ENCODE results near the gene ORAI2. TPM values are rescaled to one million over a fixed set of nuclear protein-coding genes. Genes with fewer than 3 reads are reported as not detected.
"Not testable (repeated sequence)": the region's sequence is repeated elsewhere in the genome, so short reads cannot be mapped to it uniquely, and the experiment has no call there.

Gene ORAI2
- total RNA-seq, 4 donors from 2014 or later, result 0.30 to 9.1 (median 5.1) TPM

DNA sequence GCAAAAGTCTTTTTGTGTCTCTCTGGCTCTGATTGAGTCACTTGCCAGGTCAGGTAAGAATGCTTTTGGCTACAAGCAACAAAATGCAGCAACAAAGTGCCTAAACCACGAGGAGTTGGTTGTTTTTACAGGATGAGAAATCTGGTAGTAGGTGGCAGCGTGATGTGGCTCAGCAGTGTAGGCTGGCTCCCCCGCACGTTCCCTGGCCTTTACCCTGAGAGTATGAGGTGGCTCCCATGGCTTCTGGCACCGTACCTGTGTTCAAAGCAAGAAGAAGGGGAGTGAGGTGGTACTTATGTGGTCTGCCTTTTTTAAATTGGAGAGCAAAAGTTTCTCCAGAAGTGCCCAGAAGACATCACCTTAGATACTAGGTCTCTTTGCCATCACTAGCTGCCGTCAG, 25.5 kb upstream of the ORAI2 start:
- intact Hi-C loops (cut with DNase I), result no loop called here
- Histone ChIP-seq H3K27ac (no peak overlapping the region), H3K27me3 (no peaks in the 10 kb centered on the region), H3K4me3 (no peak overlapping the region), H3K36me3 (peaks cover 9 to 100% (median 62%) of the 10 kb centered on the region in 3 donors), H3K4me1 (peaks cover 0 to 10% (median 0%) of the 10 kb centered on the region in 3 donors), H3K9me3 (no peaks in the 10 kb centered on the region)
- no peak for DNase-seq
- WGBS, 2 donors, result 71 to 77% methylated on average over 5 of the region's 6 CpGs
- no peak for TF ChIP-seq POLR2A (IDR thresholded peaks at IDR 0.05)
- TF ChIP-seq, protein P1, sequence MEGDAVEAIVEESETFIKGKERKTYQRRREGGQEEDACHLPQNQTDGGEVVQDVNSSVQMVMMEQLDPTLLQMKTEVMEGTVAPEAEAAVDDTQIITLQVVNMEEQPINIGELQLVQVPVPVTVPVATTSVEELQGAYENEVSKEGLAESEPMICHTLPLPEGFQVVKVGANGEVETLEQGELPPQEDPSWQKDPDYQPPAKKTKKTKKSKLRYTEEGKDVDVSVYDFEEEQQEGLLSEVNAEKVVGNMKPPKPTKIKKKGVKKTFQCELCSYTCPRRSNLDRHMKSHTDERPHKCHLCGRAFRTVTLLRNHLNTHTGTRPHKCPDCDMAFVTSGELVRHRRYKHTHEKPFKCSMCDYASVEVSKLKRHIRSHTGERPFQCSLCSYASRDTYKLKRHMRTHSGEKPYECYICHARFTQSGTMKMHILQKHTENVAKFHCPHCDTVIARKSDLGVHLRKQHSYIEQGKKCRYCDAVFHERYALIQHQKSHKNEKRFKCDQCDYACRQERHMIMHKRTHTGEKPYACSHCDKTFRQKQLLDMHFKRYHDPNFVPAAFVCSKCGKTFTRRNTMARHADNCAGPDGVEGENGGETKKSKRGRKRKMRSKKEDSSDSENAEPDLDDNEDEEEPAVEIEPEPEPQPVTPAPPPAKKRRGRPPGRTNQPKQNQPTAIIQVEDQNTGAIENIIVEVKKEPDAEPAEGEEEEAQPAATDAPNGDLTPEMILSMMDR (IDR thresholded peaks at IDR 0.05), result no peak

- H3K27ac ChIP-seq; DNase-seq; intact Hi-C loops (cut with DNase I); H3K27me3 ChIP-seq; H3K9me3 ChIP-seq; H3K4me3 ChIP-seq: not testable (repeated sequence)
- Histone ChIP-seq H3K4me1 (peaks cover 0 to 13% (median 0%) of the 10 kb centered on the region in 3 donors), H3K36me3 (peaks cover 9 to 100% (median 62%) of the 10 kb centered on the region in 3 donors)
- WGBS, 2 donors, result 90 to 95% methylated on average over 4 to 5 of the region's 6 CpGs
These were observed 24.8 kb upstream of the ORAI2 start for GRCh38 chr7:102408530-102408929.

- intact Hi-C loops (cut with DNase I), result no loop called here
These were observed 24.0 kb upstream of the ORAI2 start for GRCh38 chr7:102409340-102409739.

DNA sequence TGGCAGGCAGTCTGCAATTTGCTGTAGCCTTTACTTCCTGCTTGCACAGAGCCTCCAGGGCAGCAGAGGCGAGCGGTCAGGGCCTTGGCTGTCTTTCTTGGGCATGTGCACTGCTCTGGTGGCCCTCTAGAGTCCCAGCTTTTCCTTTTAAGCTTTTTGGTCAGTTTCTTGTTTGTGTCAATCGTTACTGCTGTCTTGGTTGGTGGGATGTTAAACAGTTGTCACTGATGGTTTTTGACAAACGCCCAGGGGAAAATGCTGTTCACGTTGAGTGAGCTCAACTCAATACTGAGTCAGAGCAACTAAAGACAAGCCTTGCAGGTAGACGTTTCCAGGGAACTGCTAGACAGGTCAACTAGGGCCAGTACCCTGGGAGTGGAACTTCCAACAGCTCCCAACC, 23.3 kb upstream of the ORAI2 start:
- intact Hi-C loops (cut with DNase I), result no loop called here
- Histone ChIP-seq H3K36me3 (peaks cover 9 to 100% (median 53%) of the 10 kb centered on the region in 3 donors), H3K27ac (no peak overlapping the region), H3K4me1 (peaks cover 0 to 13% (median 0%) of the 10 kb centered on the region in 3 donors), H3K4me3 (no peak overlapping the region), H3K27me3 (no peaks in the 10 kb centered on the region), H3K9me3 (no peaks in the 10 kb centered on the region)
- WGBS, 2 donors, result 64 to 80% methylated on average over 5 to 6 of the region's 6 CpGs
- TF ChIP-seq, protein P1 (IDR thresholded peaks at IDR 0.05), result no peak
- TF ChIP-seq POLR2A (IDR thresholded peaks at IDR 0.05), result no peak
- no peak for DNase-seq

More at GRCh38 chr7:102409340-102409739, 24.0 kb upstream of the ORAI2 start:
- H3K4me1 ChIP-seq, result peaks cover 0 to 13% (median 0%) of the 10 kb centered on the region in 3 donors
- no peaks in the 10 kb centered on the region for H3K9me3 ChIP-seq
- H3K36me3 ChIP-seq, result peaks cover 9 to 100% (median 58%) of the 10 kb centered on the region in 3 donors
- H3K27ac ChIP-seq, result no peak overlapping the region
- no peak overlapping the region for H3K4me3 ChIP-seq
- H3K27me3 ChIP-seq, result no peaks in the 10 kb centered on the region
- no peak for DNase-seq
- no peak for TF ChIP-seq POLR2A (IDR thresholded peaks at IDR 0.05)
- TF ChIP-seq, protein P1 (IDR thresholded peaks at IDR 0.05), result no peak
- WGBS, 2 donors, result 87 to 91% methylated on average over 3 to 4 of the region's 4 CpGs

GRCh38 chr7:102410918-102411317, 22.5 kb upstream of the ORAI2 start:
- intact Hi-C loops (cut with DNase I), result no loop called here
- no peak for DNase-seq
- 94 to 98% methylated on average over 5 of the region's 5 CpGs for WGBS, 2 donors
- H3K27me3 ChIP-seq, result no peaks in the 10 kb centered on the region
- H3K9me3 ChIP-seq, result no peaks in the 10 kb centered on the region
- H3K4me3 ChIP-seq, result no peak overlapping the region
- peaks cover 0 to 13% (median 0%) of the 10 kb centered on the region in 3 donors for H3K4me1 ChIP-seq
- H3K36me3 ChIP-seq, result peaks cover 8 to 100% (median 45%) of the 10 kb centered on the region in 3 donors
- H3K27ac ChIP-seq, result no peak overlapping the region
- TF ChIP-seq, protein P1 (IDR thresholded peaks at IDR 0.05), result no peak
- TF ChIP-seq POLR2A (IDR thresholded peaks at IDR 0.05), result no peak

DNA sequence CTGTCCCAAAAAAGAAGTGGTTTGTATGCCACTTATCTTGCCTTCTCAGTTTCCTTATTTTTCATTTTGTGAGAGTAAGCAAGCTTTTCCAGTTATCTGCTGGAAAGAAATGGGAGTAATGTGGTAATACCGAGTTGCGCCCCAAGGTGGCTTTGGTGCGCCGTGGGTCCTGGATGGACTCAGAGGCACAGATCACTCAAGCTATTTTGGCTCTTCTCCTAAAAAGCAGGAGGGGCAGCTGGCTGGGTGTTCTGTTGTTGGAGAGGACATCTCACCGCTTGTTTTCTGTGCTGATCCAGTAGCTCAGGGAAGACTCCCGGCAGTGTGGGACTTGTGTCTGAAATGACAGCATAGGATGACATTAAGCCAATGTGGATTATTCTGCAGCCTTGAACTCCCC, 20.8 kb upstream of the ORAI2 start:
- intact Hi-C loops (cut with DNase I), result no loop called here
- peaks cover 5 to 100% (median 33%) of the 10 kb centered on the region in 3 donors for H3K36me3 ChIP-seq
- WGBS, 2 donors, result 38 to 42% methylated on average over 6 of the region's 6 CpGs
- no peak for TF ChIP-seq POLR2A (IDR thresholded peaks at IDR 0.05)
- TF ChIP-seq, protein P1 (IDR thresholded peaks at IDR 0.05), result peak in 5 of 6 experiments; percentile 21 to 59 (median 42)
- peaks cover 0 to 13% (median 0%) of the 10 kb centered on the region in 3 donors for H3K4me1 ChIP-seq
- no peak overlapping the region for H3K4me3 ChIP-seq
- no peaks in the 10 kb centered on the region for H3K9me3 ChIP-seq
- no peaks in the 10 kb centered on the region for H3K27me3 ChIP-seq
- H3K27ac ChIP-seq, result no peak overlapping the region
- DNase-seq, result no peak

Measured in esophagus squamous epithelium (tissue), 5 donors.